Activated CD8-positive, alpha-beta memory T cell treated with anti-CD3 and anti-CD28 coated beads, Interleukin-2, amount 10 ng/mL, durations not matched to agents 7 days and 5 days (primary cell): ENCODE data around the gene CGAS. TPM values are rescaled to one million over a fixed set of nuclear protein-coding genes. Genes with fewer than 3 reads are reported as not detected.
"Not testable (repeated sequence)": the region's sequence is repeated elsewhere in the genome, so short reads cannot be mapped to it uniquely, and the experiment has no call there.

ENCODE experiments used
- ATAC-seq: fragments of 150-1000 bp; cut with Tn5 transposase; one replicate; pipeline ENCODE4 v1.10.0; 2021; ENCODE audit warnings: moderate library complexity
- CTCF ChIA-PET: fragments of 350-600 bp; sonication (Branson Sonifier 250); formaldehyde crosslinking; loops from one replicate; lab custom pipeline; 2021; ENCODE audit warnings: antibody characterized with exemption; lab: Charles Lee
- DNase-seq: peaks from one replicate; pipeline ENCODE4 v3.0.0-alpha.2; 2020
- H3K27ac Mint-ChIP-seq: one replicate; pipeline ENCODE4 v1.8.0; 2021; ENCODE audit warnings: mild to moderate bottlenecking, mixed read lengths
- H3K27me3 Mint-ChIP-seq: one replicate; pipeline ENCODE4 v1.8.0; 2021; ENCODE audit warnings: mixed read lengths
- H3K36me3 Mint-ChIP-seq: one replicate; pipeline ENCODE4 v1.8.0; 2021; ENCODE audit warnings: mild to moderate bottlenecking, mixed read lengths
- H3K4me1 Mint-ChIP-seq: one replicate; pipeline ENCODE4 v1.8.0; 2021; ENCODE audit warnings: mixed read lengths
- H3K4me3 Mint-ChIP-seq: one replicate; pipeline ENCODE4 v1.8.0; 2021; ENCODE audit warnings: mild to moderate bottlenecking, moderate library complexity, mixed read lengths
- H3K9me3 Mint-ChIP-seq: one replicate; pipeline ENCODE4 v1.8.0; 2022; ENCODE audit warnings: low read depth, mixed read lengths
- total RNA-seq, 2 experiments: library from RNA; stranded (reverse); gene quantifications; one replicate each; pipeline ENCODE4 v1.2.3, GENCODE V29; 2021

CGAS gene
- 10 to 100 TPM; 54.3 to 58.9 TPM for total RNA-seq

GRCh38 chr6:73452107-73452461 is at the start of gene CGAS:
Gene CGAS, minus strand, starts transcription at chr6:73452297. Its CDS starts 116 bp downstream, at chr6:73452181.
- peaks cover 46% of the 10 kb centered on the region for H3K4me1 Mint-ChIP-seq

GRCh38 chr6:73497915-73498314 is 45.8 kb upstream of the CGAS start:
- no peak for ATAC-seq
- Mint-ChIP-seq H3K36me3 (peaks cover 46% of the 10 kb centered on the region), H3K9me3 (no peaks in the 10 kb centered on the region), H3K4me1 (peaks cover 2% of the 10 kb centered on the region), H3K27ac (no peak overlapping the region), H3K27me3 (no peaks in the 10 kb centered on the region), H3K4me3 (no peak overlapping the region)
- CTCF ChIA-PET, result interaction anchor here (0.9 to 2.1 kb wide), 3 partner anchors 9 to 113 kb away, joined by 3 to 4 read pairs (median 4); no protein-coding TSS in a partner anchor
- no peak for DNase-seq

More at GRCh38 chr6:73452107-73452461, at the start of gene CGAS:
- Mint-ChIP-seq H3K27ac (peak within 1 kb of the TSS; percentile 95), H3K27me3 (no peaks in the 10 kb centered on the region), H3K4me3 (peak within 1 kb of the TSS; percentile 100), H3K9me3 (no peaks in the 10 kb centered on the region), H3K36me3 (peaks cover 35% of the 10 kb centered on the region)
- peak; percentile 76 for ATAC-seq
- CTCF ChIA-PET, result interaction anchor here (1.0 to 3.8 kb wide), 9 partner anchors 10 to 201 kb away, joined by 3 to 45 read pairs (median 4); partner anchors contain the start of gene MTO1
- DNase-seq, result peak; percentile 90

GRCh38 chr6:73491377-73491776 is 39.3 kb upstream of the CGAS start:
- CTCF ChIA-PET, result no interaction called here
- no peak for ATAC-seq
- H3K4me3 Mint-ChIP-seq, result no peak overlapping the region
- peaks cover 2% of the 10 kb centered on the region for H3K4me1 Mint-ChIP-seq
- no peaks in the 10 kb centered on the region for H3K9me3 Mint-ChIP-seq
- no peaks in the 10 kb centered on the region for H3K27me3 Mint-ChIP-seq
- H3K27ac Mint-ChIP-seq, result no peak overlapping the region
- H3K36me3 Mint-ChIP-seq, result peaks cover 61% of the 10 kb centered on the region
- DNase-seq, result no peak

GRCh38 chr6:73487473-73487872 is 35.4 kb upstream of the CGAS start:
- CTCF ChIA-PET, result interaction anchor here (1.5 kb wide), 1 partner anchor 27 kb away, joined by 3 read pairs; no protein-coding TSS in a partner anchor
- Mint-ChIP-seq H3K4me3 (no peak overlapping the region), H3K27ac (no peak overlapping the region), H3K9me3 (no peaks in the 10 kb centered on the region), H3K36me3 (peaks cover 71% of the 10 kb centered on the region), H3K4me1 (peaks cover 7% of the 10 kb centered on the region), H3K27me3 (no peaks in the 10 kb centered on the region)
- DNase-seq (no peak), ATAC-seq (no peak)

GRCh38 chr6:73484438-73484837 is 32.3 kb upstream of the CGAS start:
- H3K4me1 Mint-ChIP-seq, result peaks cover 12% of the 10 kb centered on the region
- H3K27ac Mint-ChIP-seq, result peak overlapping the region; percentile 19
- CTCF ChIA-PET, result no interaction called here
- peaks cover 76% of the 10 kb centered on the region for H3K36me3 Mint-ChIP-seq
- H3K4me3 Mint-ChIP-seq, result no peak overlapping the region
- ATAC-seq (no peak), DNase-seq (no peak)
- H3K9me3 Mint-ChIP-seq, result no peaks in the 10 kb centered on the region
- no peaks in the 10 kb centered on the region for H3K27me3 Mint-ChIP-seq

GRCh38 chr6:73481969-73482368 is 29.9 kb upstream of the CGAS start:
- H3K9me3 Mint-ChIP-seq, result no peaks in the 10 kb centered on the region
- no peak overlapping the region for H3K4me3 Mint-ChIP-seq
- DNase-seq, result no peak
- H3K27me3 Mint-ChIP-seq, result no peaks in the 10 kb centered on the region
- no peak for ATAC-seq
- no peak overlapping the region for H3K27ac Mint-ChIP-seq
- peaks cover 65% of the 10 kb centered on the region for H3K36me3 Mint-ChIP-seq
- peaks cover 15% of the 10 kb centered on the region for H3K4me1 Mint-ChIP-seq
- CTCF ChIA-PET, result interaction anchor here (0.7 kb wide), 1 partner anchor 10 kb away, joined by 3 read pairs; no protein-coding TSS in a partner anchor

- Mint-ChIP-seq H3K4me1 (peaks cover 14% of the 10 kb centered on the region), H3K4me3 (no peak overlapping the region), H3K36me3 (peaks cover 58% of the 10 kb centered on the region), H3K27me3 (no peaks in the 10 kb centered on the region), H3K27ac (no peak overlapping the region), H3K9me3 (no peaks in the 10 kb centered on the region)
- DNase-seq (no peak), ATAC-seq (no peak)
- CTCF ChIA-PET, result no interaction called here
Measured at GRCh38 chr6:73477407-73477806, 25.3 kb upstream of the CGAS start.

- H3K4me1 Mint-ChIP-seq, result peaks cover 20% of the 10 kb centered on the region
- H3K9me3 Mint-ChIP-seq, result no peaks in the 10 kb centered on the region
- CTCF ChIA-PET, result interaction anchor here (0.6 kb wide), 1 partner anchor 12 kb away, joined by 3 read pairs; no protein-coding TSS in a partner anchor
- no peak for ATAC-seq
- DNase-seq, result no peak
- peaks cover 57% of the 10 kb centered on the region for H3K36me3 Mint-ChIP-seq
- no peak overlapping the region for H3K4me3 Mint-ChIP-seq
- H3K27ac Mint-ChIP-seq, result no peak overlapping the region
- H3K27me3 Mint-ChIP-seq, result no peaks in the 10 kb centered on the region
Measured at GRCh38 chr6:73476723-73477122, 24.6 kb upstream of the CGAS start.

GRCh38 chr6:73471686-73472290 is 19.7 kb upstream of the CGAS start:
- no peak for DNase-seq
- peaks cover 58% of the 10 kb centered on the region for H3K36me3 Mint-ChIP-seq
- H3K4me3 Mint-ChIP-seq, result peak overlapping the region; percentile 72
- no peaks in the 10 kb centered on the region for H3K9me3 Mint-ChIP-seq
- CTCF ChIA-PET, result interaction anchor here (1.2 to 3.0 kb wide), 5 partner anchors 10 to 50 kb away, joined by 3 to 20 read pairs (median 4); partner anchors contain the start of genes CGAS and MTO1
- peaks cover 24% of the 10 kb centered on the region for H3K4me1 Mint-ChIP-seq
- peak overlapping the region; percentile 97 for H3K27ac Mint-ChIP-seq
- H3K27me3 Mint-ChIP-seq, result no peaks in the 10 kb centered on the region
- ATAC-seq, result peak; percentile 52

GRCh38 chr6:73461537-73462350 is 9.6 kb upstream of the CGAS start, which contains the start of gene MTO1:
Gene MTO1, plus strand, starts transcription at chr6:73461737. Its CDS starts 118 bp downstream, at chr6:73461855.
- Mint-ChIP-seq H3K27me3 (no peaks in the 10 kb centered on the region), H3K36me3 (peaks cover 27% of the 10 kb centered on the region), H3K4me1 (peaks cover 61% of the 10 kb centered on the region), H3K9me3 (no peaks in the 10 kb centered on the region), H3K4me3 (peak within 1 kb of the TSS; percentile 88), H3K27ac (peak within 1 kb of the TSS; percentile 100)
- ATAC-seq, result peak; percentile 91
- peak; percentile 94 for DNase-seq
- CTCF ChIA-PET, result interaction anchor here (1.0 to 4.7 kb wide), 9 partner anchors 10 to 191 kb away, joined by 3 to 45 read pairs (median 6); partner anchors contain the start of gene CGAS

GRCh38 chr6:73460056-73460455 is 8.0 kb upstream of the CGAS start:
- Mint-ChIP-seq H3K9me3 (no peaks in the 10 kb centered on the region), H3K4me3 (peak overlapping the region; percentile 88), H3K27ac (peak overlapping the region; percentile 100), H3K4me1 (peaks cover 61% of the 10 kb centered on the region), H3K36me3 (peaks cover 20% of the 10 kb centered on the region), H3K27me3 (no peaks in the 10 kb centered on the region)
- CTCF ChIA-PET, result interaction anchor here (4.7 kb wide), 1 partner anchor 9 kb away, joined by 45 read pairs; the partner anchor contains the start of gene CGAS
- no peak for ATAC-seq
- DNase-seq, result no peak

- Mint-ChIP-seq H3K36me3 (peaks cover 20% of the 10 kb centered on the region), H3K4me3 (peak overlapping the region; percentile 88), H3K4me1 (peaks cover 65% of the 10 kb centered on the region), H3K27ac (peak overlapping the region; percentile 100)
- H3K27me3 Mint-ChIP-seq, DNase-seq, ATAC-seq, H3K9me3 Mint-ChIP-seq: not testable (repeated sequence)
- CTCF ChIA-PET, result interaction anchor here (4.7 kb wide), 1 partner anchor 8 kb away, joined by 45 read pairs; the partner anchor contains the start of gene CGAS
Measured at GRCh38 chr6:73459474-73459873, 7.4 kb upstream of the CGAS start.
